ENCODE data around the gene SUSD4. TPM values are rescaled to one million over a fixed set of nuclear protein-coding genes. Genes with fewer than 3 reads are reported as not detected.

The SUSD4 gene
- total and polyA plus RNA-seq, 9 of the 15 experiments (the other 6 are each of a cell fraction or from before 2014, with no cell fraction given): 0.06 to 1.7 (median 0.09) TPM; not detected in 4

- TF ChIP-seq GTF2A2 (tag; IDR thresholded peaks at IDR 0.05) (no peak), ZFP36 (IDR thresholded peaks at IDR 0.05; ENCODE audit: low read depth, low read length, partially characterized antibody) (no peak), ZNF398 (CRISPR knock-in tag; IDR thresholded peaks at IDR 0.05) (no peak), ZNF277 (CRISPR knock-in tag; IDR thresholded peaks at IDR 0.05; ENCODE audit: borderline replicate concordance) (no peak), ZBTB2 (IDR thresholded peaks at IDR 0.05) (no peak), SP2 (IDR thresholded peaks at IDR 0.05; ENCODE audit: extremely low read depth, low read depth, low read length, poor library complexity, severe bottlenecking) (no peak), MEIS2 (IDR thresholded peaks at IDR 0.05; ENCODE audit: partially characterized antibody) (no peak), ARID2 (IDR thresholded peaks at IDR 0.05) (no peak), ETV5 (CRISPR knock-in tag; IDR thresholded peaks at IDR 0.05; ENCODE audit: low read depth) (no peak), E2F1 (CRISPR knock-in tag; IDR thresholded peaks at IDR 0.05) (no peak), BRD9 (IDR thresholded peaks at IDR 0.05; ENCODE audit: low read depth, partially characterized antibody) (no peak), ZMIZ1 (IDR thresholded peaks at IDR 0.05; ENCODE audit: low read depth in 2 of 2, low read length in 2 of 2) (no peak), FOXJ3 (CRISPR knock-in tag; IDR thresholded peaks at IDR 0.05) (no peak), HMGN3 (IDR thresholded peaks at IDR 0.05; ENCODE audit: borderline replicate concordance, extremely low read depth, insufficient read length, low read depth, low read length) (no peak), ZNF512 (tag; IDR thresholded peaks at IDR 0.05) (no peak), ZNF589 (CRISPR knock-in tag; IDR thresholded peaks at IDR 0.05; ENCODE audit: low read depth) (no peak), RFX1 (IDR thresholded peaks at IDR 0.05) (peak; percentile 47)
Observed at GRCh38 chr1:223258751-223259198, 105.2 kb downstream of the SUSD4 start (continued).

Measured in K562 (cell line).